Rectal smooth muscle tissue (tissue), 1 donor: ENCODE measurements around the gene ARID5A.
"Not testable (repeated sequence)": the region's sequence is repeated elsewhere in the genome, so short reads cannot be mapped to it uniquely, and the experiment has no call there.

Experiments
- H3K27ac ChIP-seq: one replicate; pipeline ENCODE4 v1.7.0; 2013; ENCODE audit warnings: low read depth, low read length, inconsistent platforms
- H3K27me3 ChIP-seq: one replicate; pipeline ENCODE4 v1.7.0; 2013; ENCODE audit warnings: low read length; ENCODE audit not compliant: control insufficient read depth, insufficient read depth
- H3K36me3 ChIP-seq: one replicate; pipeline ENCODE4 v1.7.0; 2013; ENCODE audit warnings: low read length; ENCODE audit not compliant: control insufficient read depth, insufficient read depth
- H3K4me1 ChIP-seq: one replicate; pipeline ENCODE4 v1.7.0; 2013; ENCODE audit warnings: low read length; ENCODE audit not compliant: control insufficient read depth, insufficient read depth
- H3K4me3 ChIP-seq: one replicate; pipeline ENCODE4 v1.7.0; 2013; ENCODE audit warnings: low read length
- H3K9ac ChIP-seq: one replicate; pipeline ENCODE4 v1.7.0; 2013; ENCODE audit warnings: low read length

The ARID5A gene

GRCh38 chr2:96552315-96553175 lies 16.0 kb downstream of the ARID5A start:
- no peaks in the 10 kb centered on the region for H3K27me3 ChIP-seq
- H3K4me3 ChIP-seq, result no peak overlapping the region
- no peak overlapping the region for H3K27ac ChIP-seq
- no peak overlapping the region for H3K9ac ChIP-seq
- peaks cover 5% of the 10 kb centered on the region for H3K36me3 ChIP-seq
- H3K4me1 ChIP-seq, result no peaks in the 10 kb centered on the region

- H3K36me3 ChIP-seq, result peaks cover 5% of the 10 kb centered on the region
- no peaks in the 10 kb centered on the region for H3K4me1 ChIP-seq
- H3K9ac ChIP-seq, result no peak overlapping the region
- no peak overlapping the region for H3K4me3 ChIP-seq
- no peak overlapping the region for H3K27ac ChIP-seq
- no peaks in the 10 kb centered on the region for H3K27me3 ChIP-seq
Measured at GRCh38 chr2:96553176-96553956, 16.8 kb downstream of the ARID5A start.

- not testable (repeated sequence) for H3K27ac ChIP-seq, H3K9ac ChIP-seq, H3K4me3 ChIP-seq, H3K36me3 ChIP-seq, H3K27me3 ChIP-seq, H3K4me1 ChIP-seq
Measured at GRCh38 chr2:96553957-96554292, 17.4 kb downstream of the ARID5A start.

- H3K27ac ChIP-seq, result no peak overlapping the region
- no peaks in the 10 kb centered on the region for H3K27me3 ChIP-seq
- H3K36me3 ChIP-seq, result peaks cover 5% of the 10 kb centered on the region
- no peak overlapping the region for H3K9ac ChIP-seq
- H3K4me3 ChIP-seq, result peak overlapping the region; percentile 30
- no peaks in the 10 kb centered on the region for H3K4me1 ChIP-seq
Measured at GRCh38 chr2:96554293-96555145, 18.0 kb downstream of the ARID5A start.

- H3K27ac ChIP-seq, result no peak overlapping the region
- no peak overlapping the region for H3K4me3 ChIP-seq
- H3K9ac ChIP-seq, result no peak overlapping the region
- H3K4me1 ChIP-seq, result no peaks in the 10 kb centered on the region
- peaks cover 5% of the 10 kb centered on the region for H3K36me3 ChIP-seq
- H3K27me3 ChIP-seq, result no peaks in the 10 kb centered on the region
Measured at GRCh38 chr2:96555146-96555610, 18.6 kb downstream of the ARID5A start.

- Histone ChIP-seq H3K9ac (no peak overlapping the region), H3K27me3 (no peaks in the 10 kb centered on the region)
Measured at GRCh38 chr2:96556441-96557330, 20.1 kb downstream of the ARID5A start.

GRCh38 chr2:96557421-96557820 lies 20.9 kb downstream of the ARID5A start:
- H3K36me3 ChIP-seq, H3K9ac ChIP-seq, H3K4me1 ChIP-seq, H3K27me3 ChIP-seq, H3K27ac ChIP-seq, H3K4me3 ChIP-seq: not testable (repeated sequence)

More at GRCh38 chr2:96556441-96557330, 20.1 kb downstream of the ARID5A start:
- no peak overlapping the region for H3K27ac ChIP-seq
- H3K4me3 ChIP-seq, result no peak overlapping the region
- no peaks in the 10 kb centered on the region for H3K36me3 ChIP-seq
- H3K4me1 ChIP-seq, result no peaks in the 10 kb centered on the region

GRCh38 chr2:96558061-96558460 lies 21.5 kb downstream of the ARID5A start:
- Histone ChIP-seq H3K27ac (no peak overlapping the region), H3K4me3 (no peak overlapping the region), H3K27me3 (no peaks in the 10 kb centered on the region), H3K4me1 (no peaks in the 10 kb centered on the region), H3K36me3 (no peaks in the 10 kb centered on the region), H3K9ac (no peak overlapping the region)

- H3K27ac ChIP-seq, result no peak overlapping the region
- no peaks in the 10 kb centered on the region for H3K36me3 ChIP-seq
- H3K9ac ChIP-seq, result no peak overlapping the region
Measured at GRCh38 chr2:96558485-96558884, 21.9 kb downstream of the ARID5A start.

GRCh38 chr2:96564026-96564425 lies 27.5 kb downstream of the ARID5A start:
- Histone ChIP-seq H3K27ac (no peak overlapping the region), H3K4me3 (no peak overlapping the region)

More at GRCh38 chr2:96558485-96558884, 21.9 kb downstream of the ARID5A start:
- Histone ChIP-seq H3K4me1 (no peaks in the 10 kb centered on the region), H3K4me3 (no peak overlapping the region), H3K27me3 (no peaks in the 10 kb centered on the region)

GRCh38 chr2:96564563-96564962 lies 28.0 kb downstream of the ARID5A start:
- H3K27me3 ChIP-seq, result no peaks in the 10 kb centered on the region
- H3K27ac ChIP-seq, result no peak overlapping the region
- no peaks in the 10 kb centered on the region for H3K4me1 ChIP-seq
- H3K36me3 ChIP-seq, result no peaks in the 10 kb centered on the region
- no peak overlapping the region for H3K9ac ChIP-seq
- H3K4me3 ChIP-seq, result no peak overlapping the region

More at GRCh38 chr2:96564026-96564425, 27.5 kb downstream of the ARID5A start:
- Histone ChIP-seq H3K27me3 (no peaks in the 10 kb centered on the region), H3K4me1 (no peaks in the 10 kb centered on the region), H3K9ac (no peak overlapping the region), H3K36me3 (no peaks in the 10 kb centered on the region)
